HS-5 (cell line): ENCODE measurements around the gene PIP5K1B.

ENCODE experiments used
- DNase-seq: peaks from one replicate; pipeline ENCODE4 v3.0.0-alpha.2; 2012; ENCODE audit warnings: low read depth

Gene PIP5K1B

DNA sequence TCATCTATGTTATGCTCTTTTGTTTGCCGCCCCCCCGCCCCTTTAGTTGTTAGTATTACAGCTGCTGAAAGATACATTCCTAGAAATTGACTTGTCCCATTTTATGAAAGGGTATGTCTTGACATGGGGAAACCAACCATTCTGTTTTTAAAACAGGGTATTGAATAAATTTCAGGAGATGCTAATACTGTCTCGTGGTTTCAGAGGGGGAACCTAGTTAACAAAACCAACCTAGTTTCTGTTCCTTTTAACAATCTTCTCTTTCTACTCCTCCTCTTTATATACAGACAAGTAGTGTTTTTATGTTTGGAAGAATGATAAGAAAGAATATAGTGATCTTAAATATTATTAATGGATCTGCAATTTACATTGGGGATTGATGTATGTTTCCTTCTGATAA, 3.5 kb downstream of the PIP5K1B start:
- DNase-seq, result no peak

DNA sequence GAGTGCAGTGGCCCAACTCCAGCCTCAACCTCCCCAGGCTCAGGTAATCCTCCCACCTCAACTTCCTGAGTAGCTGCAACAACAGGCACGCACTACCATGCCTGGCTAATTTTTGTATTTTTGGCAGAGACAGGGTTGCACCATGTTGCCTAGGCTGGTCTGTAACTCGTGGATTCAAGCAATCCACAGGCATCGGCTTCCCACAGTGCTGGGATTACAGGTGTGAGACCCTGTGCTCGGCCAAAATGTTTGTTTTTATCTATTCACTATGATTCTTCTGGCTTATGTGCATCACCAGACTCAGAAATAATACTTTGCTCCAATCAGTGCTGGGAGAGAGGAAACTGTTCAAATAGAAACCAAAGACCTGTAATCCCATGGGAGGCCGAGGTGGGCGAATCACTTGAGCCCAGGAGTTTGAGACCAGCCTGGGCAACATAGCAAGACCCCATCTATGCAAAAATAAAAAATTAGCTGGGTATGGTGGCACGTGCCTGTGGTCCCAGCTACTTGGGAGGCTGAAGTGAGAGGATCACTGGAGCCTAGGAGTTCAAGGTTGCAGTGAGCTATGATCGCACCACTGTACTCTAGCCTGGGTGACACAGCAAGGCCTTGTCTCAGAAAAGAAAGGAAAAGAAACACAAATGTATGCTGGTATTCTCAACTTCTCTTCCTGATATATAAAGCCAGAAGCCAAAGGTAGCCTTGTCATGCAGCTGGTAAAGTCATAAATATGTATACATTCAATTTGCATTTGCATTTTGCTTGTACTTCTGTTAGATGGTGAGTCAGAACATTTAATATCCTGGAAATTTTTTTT, 4.5 kb downstream of the PIP5K1B start:
- no peak for DNase-seq

DNA sequence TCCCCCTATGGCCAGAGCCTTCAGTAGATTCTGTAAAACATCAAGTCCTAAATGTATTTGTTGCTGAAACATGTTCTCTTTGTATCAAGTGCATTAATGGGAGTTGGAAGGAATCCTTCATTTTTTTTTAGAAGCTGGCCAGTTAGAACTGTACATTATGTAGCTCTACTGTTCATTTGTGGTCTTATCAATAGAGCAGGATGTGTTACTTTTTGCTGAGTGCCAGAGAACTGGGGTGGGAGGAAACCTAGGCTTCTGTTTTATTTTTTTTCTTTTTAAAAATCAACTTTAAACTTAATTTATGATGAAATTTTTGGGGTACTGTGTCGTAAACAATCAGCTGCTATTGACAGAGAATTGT, 5.1 kb downstream of the PIP5K1B start:
- no peak for DNase-seq

DNA sequence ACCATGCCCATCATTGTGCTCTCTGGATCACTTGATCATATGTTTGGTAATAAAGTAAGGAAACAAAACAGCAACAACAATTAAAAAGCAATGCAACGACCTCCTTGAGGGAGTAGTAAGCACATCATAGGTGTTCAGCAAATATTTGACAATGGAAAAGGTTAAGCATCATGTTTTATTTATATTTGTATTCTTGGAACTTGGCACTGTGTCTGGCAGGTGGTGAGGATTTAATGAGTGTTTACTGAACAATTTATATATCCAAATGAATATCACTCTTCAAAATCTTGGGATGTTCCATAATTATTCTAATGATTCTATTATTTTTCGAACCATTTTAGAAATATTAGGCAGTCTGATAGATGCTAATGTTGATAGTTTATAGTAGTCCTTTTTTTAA, 6.2 kb downstream of the PIP5K1B start:
- DNase-seq, result no peak

DNA sequence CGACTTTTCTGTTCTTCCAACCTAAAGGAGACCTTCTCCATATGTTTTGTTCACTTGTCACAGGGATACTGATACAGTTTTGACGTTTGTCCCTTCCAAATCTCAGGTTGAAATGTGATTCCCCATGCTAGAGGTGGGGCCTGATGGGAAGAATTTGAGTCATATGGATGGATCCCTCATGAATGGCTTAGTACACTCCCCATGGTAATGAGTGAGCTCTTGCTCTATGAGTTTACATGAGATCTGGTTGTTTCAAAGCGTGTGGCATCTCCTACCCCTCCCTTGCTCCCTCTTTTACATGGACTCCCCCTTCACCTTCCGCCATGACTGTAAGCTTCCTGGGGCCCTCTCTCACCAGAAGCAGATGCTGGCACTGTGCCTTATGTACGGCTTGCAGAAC, 6.9 kb downstream of the PIP5K1B start:
- DNase-seq, result no peak

DNA sequence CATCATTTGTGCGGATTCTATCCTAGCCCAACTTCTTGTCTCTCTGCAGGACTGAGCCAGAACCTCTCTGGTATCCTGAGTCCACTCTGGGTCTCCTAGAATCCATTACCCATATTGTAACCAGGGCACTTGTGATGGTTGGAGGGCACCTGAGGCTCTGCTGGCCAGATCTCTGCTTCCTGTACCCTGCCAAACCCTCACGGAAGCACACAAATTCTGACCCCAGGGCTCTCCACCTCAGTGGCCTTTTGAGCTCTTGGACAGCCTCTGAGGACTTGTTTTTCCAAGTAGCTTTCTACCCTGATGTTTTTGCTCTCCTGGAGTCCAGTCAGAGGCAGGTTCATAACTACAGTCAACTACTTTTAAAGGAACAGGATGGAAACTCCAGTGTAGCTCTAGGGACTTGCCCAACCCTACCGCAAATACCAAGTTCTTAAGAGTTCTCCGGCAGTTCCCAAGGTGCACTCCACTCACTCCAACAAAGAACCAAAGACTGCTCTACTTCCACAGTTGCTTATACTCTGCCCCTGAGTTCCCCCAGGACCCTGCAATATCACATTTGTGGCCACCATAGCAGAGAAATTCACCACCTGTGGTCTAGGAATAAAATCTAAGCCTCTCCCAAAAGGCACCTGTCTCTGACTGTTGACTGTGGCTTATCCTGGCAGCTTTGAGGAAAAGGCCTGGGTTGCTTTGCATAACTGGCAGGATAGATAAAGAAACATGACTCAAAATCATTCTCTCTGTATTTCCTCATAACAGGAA, 9.6 kb downstream of the PIP5K1B start:
- no peak for DNase-seq

DNA sequence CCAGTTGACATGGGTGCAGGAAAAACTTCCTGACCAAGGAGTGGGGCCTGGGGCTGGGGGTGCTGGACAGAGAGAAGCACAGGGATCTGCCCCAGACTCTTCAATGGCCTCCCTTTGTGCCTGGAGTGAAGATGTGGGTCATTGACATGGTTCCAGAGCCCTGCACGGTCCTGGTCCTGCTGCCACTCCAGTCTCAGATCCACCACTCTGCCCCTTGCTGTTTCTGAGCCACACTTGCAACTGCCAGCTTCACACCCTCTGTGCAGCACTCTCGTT, 10.1 kb downstream of the PIP5K1B start:
- no peak for DNase-seq

DNA sequence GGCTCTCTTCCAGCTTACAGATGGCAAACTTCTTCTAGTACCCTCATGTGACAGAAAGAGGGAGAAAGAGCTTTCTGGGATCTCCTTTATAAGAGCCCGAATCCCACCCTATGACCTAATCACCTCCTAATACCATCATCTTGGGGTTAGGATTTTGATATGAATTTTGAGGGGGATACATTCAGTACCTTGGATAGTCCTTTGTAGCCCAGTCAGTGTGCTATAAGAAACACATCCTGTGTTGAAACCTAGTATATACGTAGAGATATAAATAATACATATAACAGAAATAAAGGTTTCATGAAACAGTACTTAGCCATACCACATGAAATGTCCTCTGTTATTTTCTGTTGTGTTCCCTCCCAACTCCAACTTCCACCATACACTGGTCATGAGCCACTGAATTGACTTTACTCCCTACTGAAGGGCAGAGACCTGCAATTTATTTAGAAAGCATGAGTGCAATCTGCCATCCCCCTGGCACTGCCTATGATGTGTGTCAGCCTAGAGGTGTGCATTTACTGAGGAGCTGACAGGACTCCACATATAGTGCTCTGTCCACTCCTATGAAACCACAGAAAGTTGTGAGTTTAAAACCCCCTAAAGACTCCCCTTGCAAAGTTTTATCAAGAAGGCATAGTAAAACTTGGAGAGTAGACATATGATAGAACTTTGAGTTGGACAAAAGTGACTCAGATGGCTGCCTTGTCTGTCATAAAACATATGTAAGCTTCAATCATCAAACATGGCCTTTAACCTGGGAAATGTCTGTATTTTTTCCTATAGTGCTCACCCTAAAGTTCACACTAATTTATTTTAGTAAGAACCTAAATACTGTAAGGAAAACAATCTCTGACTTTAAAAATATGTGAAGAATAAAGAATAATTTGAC, 12.8 kb downstream of the PIP5K1B start:
- DNase-seq, result no peak

DNA sequence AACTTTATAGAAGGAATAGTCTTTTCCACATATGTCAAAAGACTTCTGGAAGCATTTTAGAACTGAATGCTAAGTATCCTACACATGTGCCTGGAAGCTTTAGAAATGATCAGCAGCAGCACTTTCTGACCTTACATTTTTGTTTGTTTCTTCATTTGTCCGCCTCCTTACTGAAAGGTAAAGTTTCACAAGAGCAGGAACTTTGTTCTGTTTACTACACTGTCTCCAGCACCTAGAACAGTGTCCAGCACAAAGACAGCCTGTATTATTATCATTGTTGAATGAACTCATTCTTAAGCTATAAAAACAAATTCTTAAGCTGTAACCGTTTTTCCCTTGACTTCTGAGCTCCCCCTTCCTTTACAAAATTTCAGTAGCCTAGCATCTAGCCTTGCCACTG, 14.8 kb downstream of the PIP5K1B start:
- no peak for DNase-seq

DNA sequence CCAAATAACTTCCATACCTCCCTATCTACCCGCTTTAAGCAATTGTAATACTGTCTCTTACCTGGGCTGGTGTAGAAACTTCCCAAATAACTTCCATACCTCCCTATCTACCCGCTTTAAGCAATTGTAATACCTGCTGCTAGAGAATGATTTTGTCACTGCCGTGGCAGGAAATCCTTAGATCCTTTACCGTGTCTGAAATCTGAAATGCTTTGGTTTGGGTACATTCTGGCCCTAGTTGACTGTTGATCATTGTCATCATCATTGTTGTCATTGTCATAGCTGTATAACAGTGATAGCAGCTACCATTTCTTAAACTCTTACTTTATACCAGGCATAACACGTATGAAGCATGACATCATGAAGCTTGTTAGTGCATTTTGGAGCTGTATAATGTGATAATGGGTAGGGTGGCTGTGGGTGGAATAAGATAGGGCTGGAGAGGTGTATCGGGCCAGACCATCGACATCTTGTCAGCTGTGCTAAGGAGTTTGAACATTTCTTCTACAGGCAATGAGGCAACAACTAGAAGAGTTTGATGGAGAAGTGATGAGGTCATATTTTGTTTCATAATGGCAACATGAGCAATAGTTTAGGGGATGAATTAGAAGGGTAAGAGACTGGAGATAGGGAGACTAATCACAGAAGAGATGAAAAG, 15.7 kb downstream of the PIP5K1B start:
- DNase-seq, result no peak

DNA sequence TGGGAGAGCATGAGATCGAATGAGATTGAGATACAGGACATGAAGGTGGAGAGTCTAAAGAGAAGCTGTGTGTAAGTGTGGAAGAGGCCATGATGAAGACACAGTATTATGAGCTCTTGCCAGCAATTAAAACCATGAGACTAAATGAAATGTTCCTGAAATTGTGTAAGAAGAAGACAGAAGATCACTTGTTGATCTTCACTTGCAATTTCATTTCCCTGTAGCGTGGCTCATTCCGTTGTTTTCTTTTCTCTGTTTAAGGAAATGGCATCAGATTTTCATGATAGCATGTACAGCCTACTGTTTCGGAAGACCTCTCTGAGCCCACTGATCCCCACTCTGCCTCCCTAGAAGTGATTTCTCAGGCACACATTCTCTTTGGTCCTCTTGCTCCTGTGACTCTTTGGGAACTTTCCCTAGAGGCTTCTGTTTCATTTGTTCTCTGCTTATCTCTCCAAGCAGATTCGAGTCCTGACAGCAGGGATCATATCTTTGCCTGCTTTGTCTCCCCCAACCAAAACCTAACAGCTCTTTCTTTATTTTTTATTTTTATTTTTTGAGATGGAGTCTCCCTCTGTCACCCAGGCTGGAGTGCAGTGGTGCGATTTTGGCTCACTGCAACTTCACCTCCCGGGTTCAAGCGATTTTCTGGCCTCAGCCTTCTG, 16.8 kb downstream of the PIP5K1B start:
- no peak for DNase-seq

DNA sequence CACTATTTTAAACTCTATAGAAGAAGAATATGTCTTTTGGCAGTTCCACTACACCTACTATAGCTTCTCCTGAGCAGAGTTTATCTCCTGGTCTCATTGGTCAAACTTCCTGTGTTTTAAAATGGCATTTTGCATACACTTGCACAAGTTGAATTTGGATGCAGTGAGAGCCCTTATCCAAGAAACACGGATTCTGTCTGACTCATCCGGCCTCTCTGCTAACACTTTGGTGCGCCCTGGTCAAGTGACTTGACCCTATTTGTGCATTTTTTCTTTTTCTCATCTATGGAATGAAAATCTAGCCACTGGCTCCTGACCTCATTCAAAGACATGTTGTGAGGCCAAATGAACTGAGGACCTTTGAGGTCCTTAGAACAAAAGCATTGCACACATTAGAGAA, 20.0 kb downstream of the PIP5K1B start:
- no peak for DNase-seq

DNA sequence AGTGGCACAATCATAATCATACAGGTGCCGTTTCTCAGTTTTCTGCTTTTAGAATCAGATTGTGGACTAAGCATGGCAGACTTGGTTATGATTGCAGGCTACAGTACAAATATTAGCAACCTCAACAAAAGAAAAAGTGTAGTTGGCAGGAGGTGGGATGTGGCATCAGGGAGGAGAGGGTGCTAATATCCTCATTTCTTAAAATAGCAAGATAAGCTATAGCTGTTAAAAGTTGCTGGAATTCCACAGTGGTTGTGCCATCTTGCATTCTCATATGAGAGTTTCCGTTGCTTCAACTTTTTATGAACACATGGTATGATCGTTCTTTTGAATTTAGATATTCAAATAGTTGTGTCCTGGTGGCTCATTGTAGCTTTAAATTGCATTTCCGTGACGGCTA, 21.4 kb downstream of the PIP5K1B start:
- DNase-seq, result no peak

DNA sequence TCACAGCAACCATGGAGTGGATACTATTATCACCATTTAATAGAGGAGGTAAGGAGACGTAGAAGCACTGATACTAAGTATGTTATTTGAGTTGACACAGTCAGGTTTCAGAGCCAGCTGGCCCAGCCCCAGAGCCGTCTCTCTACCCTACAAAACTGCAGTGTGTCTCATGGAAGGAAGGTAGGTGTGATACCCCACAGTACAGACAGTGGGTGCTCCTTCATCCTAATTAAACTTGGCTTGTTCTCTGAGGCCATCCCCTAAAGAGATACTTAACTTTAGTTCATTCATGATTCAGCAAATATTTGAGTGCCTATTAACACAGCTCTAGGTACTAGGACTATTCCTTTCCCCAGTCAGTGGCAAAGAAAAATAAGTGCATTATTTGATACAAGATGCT, 22.6 kb downstream of the PIP5K1B start:
- DNase-seq, result no peak

DNA sequence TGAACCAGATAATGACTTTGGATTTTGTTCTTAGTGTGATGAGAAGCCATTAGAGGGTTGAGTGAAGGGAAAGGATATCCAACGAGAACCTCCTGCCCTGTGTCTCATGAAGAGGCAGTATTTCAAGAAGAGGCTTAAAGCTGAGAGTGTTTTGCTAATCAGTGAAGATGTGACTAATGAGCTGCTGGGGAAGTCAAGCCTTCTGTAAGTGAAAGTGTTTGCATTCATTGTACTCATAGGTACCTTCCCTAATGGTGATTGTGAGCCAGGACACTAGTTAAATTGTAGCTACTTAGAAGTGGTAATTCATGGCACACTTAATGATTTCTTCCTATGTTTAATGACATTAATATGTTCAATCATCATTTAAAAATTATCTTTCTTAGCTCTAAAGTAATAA, 23.7 kb downstream of the PIP5K1B start:
- no peak for DNase-seq

DNA sequence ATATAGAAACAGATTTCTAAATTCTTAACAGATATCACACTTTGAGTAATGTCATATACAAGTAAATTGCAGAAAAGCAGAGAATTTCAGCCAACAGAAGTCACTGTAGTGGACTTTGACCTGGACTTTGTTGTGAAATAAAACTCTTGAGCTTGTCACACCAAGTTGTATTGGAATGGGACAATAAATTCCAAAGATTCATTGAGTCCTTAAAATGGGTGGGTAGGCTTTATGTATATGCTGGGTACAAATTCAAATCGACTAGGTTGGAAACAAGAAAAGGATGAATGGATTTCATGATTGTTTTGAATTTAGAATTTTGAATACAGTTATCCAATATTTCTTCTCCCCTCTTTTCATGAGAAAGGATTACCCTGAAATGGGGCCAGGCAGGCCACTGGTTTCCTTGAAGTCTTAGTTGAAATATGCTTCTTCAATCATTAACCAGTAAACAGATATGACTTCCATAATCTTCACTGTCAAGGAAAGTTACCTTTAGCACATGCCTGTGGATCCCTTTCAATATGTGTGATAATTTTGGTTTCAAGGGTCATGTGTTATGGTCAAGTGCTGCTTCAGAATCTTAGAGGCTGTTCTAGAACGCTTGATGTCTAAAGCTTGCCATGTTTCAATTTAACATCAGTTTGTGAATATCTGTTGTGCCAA, 25.7 kb downstream of the PIP5K1B start:
- no peak for DNase-seq

DNA sequence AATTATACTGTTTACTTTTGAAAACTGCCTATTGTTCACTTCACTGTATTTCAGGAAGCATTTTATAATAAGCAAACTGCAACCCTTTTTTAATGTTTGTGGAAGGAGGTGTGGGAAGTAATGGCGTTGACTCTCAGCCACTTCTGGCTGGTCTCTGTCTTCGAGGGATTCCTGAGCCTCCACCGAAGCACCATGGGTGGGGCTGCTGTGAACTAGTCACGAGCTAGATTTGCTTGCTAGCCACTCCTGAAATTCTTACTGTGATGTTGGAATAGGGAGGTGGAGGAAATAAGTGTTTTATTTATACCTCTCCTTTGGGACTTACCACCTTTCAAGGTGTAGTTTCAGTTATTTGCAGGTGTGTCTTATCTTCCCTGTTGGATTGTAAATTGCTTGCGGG, 26.8 kb downstream of the PIP5K1B start:
- no peak for DNase-seq

DNA sequence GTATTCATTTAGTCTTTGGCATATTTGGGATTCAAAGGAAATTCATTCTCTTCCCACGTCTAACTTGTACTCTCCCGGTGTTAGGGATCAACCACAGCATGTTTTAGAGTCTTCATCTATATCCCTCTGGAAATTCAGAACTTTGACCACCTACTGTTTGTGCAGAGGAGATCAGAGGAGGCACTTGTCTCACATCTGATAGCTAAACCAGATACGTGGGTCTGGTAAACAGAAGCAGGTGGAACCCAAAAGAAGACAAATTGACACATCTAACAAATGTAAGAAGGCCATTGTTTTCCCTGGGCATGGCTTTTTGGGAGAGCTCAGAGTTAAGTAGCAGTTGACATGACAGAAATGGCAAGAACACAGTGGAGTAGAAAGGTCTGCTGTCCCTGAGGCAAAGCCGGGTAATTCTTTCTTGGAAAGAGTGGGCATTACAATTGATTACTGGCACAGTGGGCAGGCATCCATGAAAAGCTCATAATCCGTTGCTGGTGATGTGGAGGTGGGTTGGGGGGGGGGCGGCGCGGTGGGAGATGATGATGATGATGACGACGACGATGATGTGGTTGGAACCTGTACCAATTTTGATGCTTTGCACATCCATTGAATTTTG, 27.5 kb downstream of the PIP5K1B start:
- no peak for DNase-seq

DNA sequence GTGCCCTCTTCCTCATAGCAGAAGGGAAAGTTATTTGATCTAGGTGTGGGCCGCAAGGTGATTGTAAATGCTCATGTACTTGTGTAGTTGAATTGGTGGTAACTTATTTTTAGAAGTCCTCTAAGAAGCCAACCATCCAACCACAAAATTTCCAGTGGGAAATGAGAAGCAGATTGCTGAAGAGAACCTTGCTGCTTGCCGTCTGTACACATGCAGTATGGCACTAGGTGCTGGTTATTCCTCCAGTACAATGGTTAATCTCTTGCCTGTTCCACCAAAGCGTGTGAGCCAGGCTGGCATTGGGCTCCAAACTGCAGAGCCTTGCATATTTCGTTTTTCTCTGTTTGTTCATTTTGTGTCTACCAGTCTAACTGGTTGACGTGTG, 28.0 kb downstream of the PIP5K1B start:
- no peak for DNase-seq

DNA sequence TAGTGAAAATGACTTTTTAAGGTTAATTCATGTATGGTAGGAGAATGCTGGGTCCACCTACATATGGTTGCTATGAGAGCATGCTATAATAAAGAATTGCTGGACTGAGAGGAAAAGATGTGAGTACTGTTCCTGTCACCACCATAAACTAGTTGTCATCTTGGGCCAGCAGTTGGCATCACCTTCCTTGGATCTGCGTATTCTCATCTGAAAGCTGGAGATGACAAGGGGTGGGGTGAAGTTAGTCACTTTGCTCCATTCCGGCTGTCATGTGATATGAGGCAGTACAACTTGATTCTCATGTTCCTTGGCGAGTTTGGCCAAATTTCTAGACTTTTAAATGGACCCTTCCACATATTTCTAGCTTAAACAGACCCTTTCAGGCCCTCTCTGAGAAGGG, 33.3 kb downstream of the PIP5K1B start:
- no peak for DNase-seq

DNA sequence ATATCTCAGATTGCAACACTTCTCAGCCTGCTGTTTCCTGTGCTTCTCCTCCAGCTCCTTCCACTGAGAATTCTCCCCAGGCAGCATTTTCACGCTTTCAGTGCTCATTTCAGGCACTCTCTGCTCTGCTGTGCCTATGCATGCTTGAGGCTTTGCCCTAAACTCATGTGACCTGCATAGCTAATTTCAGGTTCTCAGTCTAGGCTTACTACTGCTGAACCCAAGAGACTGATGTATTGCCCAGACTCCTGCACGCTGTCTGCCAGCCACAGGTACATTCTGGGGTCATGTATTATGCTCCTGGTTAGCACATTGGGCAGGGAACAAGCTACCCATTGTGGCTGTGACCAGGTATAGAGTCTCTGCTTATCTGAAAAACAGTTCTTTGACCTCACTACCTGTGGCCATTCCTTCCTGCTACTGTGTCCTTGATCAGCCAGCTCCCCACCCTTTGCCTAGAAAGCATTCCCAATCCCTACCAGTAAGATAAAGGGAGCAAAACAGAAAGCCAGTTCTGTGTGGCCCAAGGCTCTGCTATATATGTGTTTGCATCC, 34.7 kb downstream of the PIP5K1B start:
- DNase-seq, result no peak
